ENCODE measurements around the gene SLC10A7. TPM values are rescaled to one million over a fixed set of nuclear protein-coding genes. Genes with fewer than 3 reads are reported as not detected.

The SLC10A7 gene
- total RNA-seq, 5 donors from 2014 or later (not counting 1 experiment from before 2014, with no cell fraction given): 11.9 to 21.8 (median 16.1) TPM

- POLR2A ChIA-PET: no interaction called here
- H3K4me1 ChIP-seq (ENCODE audit: control insufficient read depth in 1 of 2, extremely low read depth in 1 of 2, insufficient read depth in 2 of 2, low read length in 2 of 2): peaks cover 0 to 4% of the 10 kb centered on the region in 2 experiments
- H3K9me3 Mint-ChIP-seq: peaks cover 0 to 4% (median 0%) of the 10 kb centered on the region in 3 donors
- ATAC-seq (replicated peaks in 1 of 4): peak; percentile 75 to 95 (median 90)
- H3K4me3 ChIP-seq (ENCODE audit: control insufficient read depth in 1 of 2, extremely low read depth in 1 of 2, low read length in 1 of 2): no peak overlapping the region
- H3K27me3 ChIP-seq (replicated peaks in 1 of 2; ENCODE audit: control insufficient read depth in 2 of 2, extremely low read depth in 1 of 2, insufficient read depth in 2 of 2, low read length in 1 of 2): no peaks in the 10 kb centered on the region
- no peaks in the 10 kb centered on the region for H3K36me3 ChIP-seq (ENCODE audit: control insufficient read depth in 2 of 2, extremely low read depth in 1 of 2, insufficient read depth in 1 of 2, low read length in 1 of 2)
- DNase-seq: peak in 1 of 35 experiments; percentile 56
- peak overlapping the region; percentile 48 for H3K27ac ChIP-seq (ENCODE audit: low read length)
- no CpG with 5 or more reads among the region's 1 CpG for WGBS (ENCODE audit: insufficient coverage)
- H3K4me1 Mint-ChIP-seq: peaks cover 26 to 32% (median 28%) of the 10 kb centered on the region in 3 donors
- CTCF ChIA-PET: interaction anchor here in 1 of 2 donors (0.9 kb wide), 1 partner anchor 10 kb away, joined by 3 read pairs; no protein-coding TSS in a partner anchor
- H3K9me3 ChIP-seq: no peaks in the 10 kb centered on the region
- peaks cover 18% of the 10 kb centered on the region for H3K36me3 Mint-ChIP-seq
- H3K27me3 Mint-ChIP-seq: no peaks in the 10 kb centered on the region
- peak overlapping the region; percentile 92 to 93 for H3K27ac Mint-ChIP-seq
- H3K4me3 Mint-ChIP-seq: peak overlapping the region; percentile 14 to 43 (median 42)
Observed at GRCh38 chr4:146458594-146458993, 63.1 kb downstream of the SLC10A7 start.

DNA sequence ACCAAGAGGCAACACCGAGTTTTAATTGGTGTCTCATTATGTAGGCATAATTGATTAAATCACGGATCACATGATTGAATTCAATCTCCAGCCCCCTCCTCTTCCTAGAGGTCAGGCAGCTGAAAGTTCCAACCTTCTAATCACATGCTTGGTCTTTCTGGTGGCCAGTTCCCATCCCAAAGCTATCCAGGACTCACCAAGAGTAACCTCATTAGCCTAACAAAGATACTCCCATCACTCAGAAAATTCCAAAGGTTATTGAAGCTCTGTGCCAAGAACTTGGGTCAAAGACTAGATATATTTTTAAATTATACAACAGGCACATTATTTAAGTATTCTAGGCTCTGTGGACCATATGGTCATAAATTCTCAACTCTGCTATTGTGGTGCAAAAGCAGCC lies 65.1 kb downstream of the SLC10A7 start:
- H3K27ac Mint-ChIP-seq: no peak overlapping the region
- H3K9me3 ChIP-seq: no peaks in the 10 kb centered on the region
- no peaks in the 10 kb centered on the region for H3K27me3 ChIP-seq (replicated peaks in 1 of 2; ENCODE audit: control insufficient read depth in 2 of 2, extremely low read depth in 1 of 2, insufficient read depth in 2 of 2, low read length in 1 of 2)
- WGBS (ENCODE audit: insufficient coverage): 100% methylated on average over 1 of the region's 2 CpGs
- peaks cover 0 to 4% (median 3%) of the 10 kb centered on the region in 3 donors for H3K9me3 Mint-ChIP-seq
- ChIA-PET POLR2A (no interaction called here), CTCF (no interaction called here)
- no peaks in the 10 kb centered on the region for H3K36me3 ChIP-seq (ENCODE audit: control insufficient read depth in 2 of 2, extremely low read depth in 1 of 2, insufficient read depth in 1 of 2, low read length in 1 of 2)
- no peak overlapping the region for H3K4me3 Mint-ChIP-seq
- no peaks in the 10 kb centered on the region for H3K27me3 Mint-ChIP-seq
- H3K36me3 Mint-ChIP-seq: peaks cover 18% of the 10 kb centered on the region
- H3K4me3 ChIP-seq (ENCODE audit: control insufficient read depth in 1 of 2, extremely low read depth in 1 of 2, low read length in 1 of 2): no peak overlapping the region
- no peak overlapping the region for H3K27ac ChIP-seq (ENCODE audit: low read length)
- no peak for ATAC-seq (replicated peaks in 1 of 4)
- DNase-seq: no peak
- peaks cover 0 to 4% of the 10 kb centered on the region in 2 experiments for H3K4me1 ChIP-seq (ENCODE audit: control insufficient read depth in 1 of 2, extremely low read depth in 1 of 2, insufficient read depth in 2 of 2, low read length in 2 of 2)
- H3K4me1 Mint-ChIP-seq: peaks cover 32 to 35% (median 35%) of the 10 kb centered on the region in 3 donors

DNA sequence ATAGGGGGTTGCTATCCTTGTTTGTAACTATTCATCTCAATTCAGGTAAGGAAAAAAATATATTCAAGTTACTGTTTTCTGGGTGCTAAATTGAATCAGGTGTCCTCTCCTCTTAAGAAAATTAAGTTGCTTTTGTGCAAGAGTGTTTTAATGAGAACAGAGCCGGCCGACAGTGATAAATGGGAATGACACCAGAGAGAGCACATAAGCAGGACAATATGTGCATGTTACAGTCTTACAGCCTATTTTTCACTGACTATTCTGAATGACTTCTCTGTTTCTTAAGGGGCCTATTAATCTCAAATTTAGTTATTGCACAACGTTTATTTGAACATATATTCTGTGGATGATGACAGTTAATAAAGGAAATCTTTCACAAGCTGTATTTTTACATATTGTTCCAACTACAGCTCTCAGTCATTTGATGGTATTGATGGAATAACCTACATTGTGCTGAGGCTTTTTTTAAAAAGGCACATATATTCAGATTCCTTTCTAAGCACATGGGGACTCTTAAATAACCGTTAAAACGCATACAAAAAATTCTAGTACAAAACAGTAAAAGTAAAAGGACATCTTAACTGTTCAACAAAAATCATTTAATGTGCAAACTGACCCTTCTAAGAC lies 68.4 kb downstream of the SLC10A7 start:
- DNase-seq (no peak), ATAC-seq (replicated peaks in 1 of 4) (no peak)
- H3K27me3 Mint-ChIP-seq: no peaks in the 10 kb centered on the region
- peaks cover 0 to 9% (median 2%) of the 10 kb centered on the region in 3 donors for H3K9me3 Mint-ChIP-seq
- Histone ChIP-seq H3K27ac (ENCODE audit: low read length) (no peak overlapping the region), H3K9me3 (no peaks in the 10 kb centered on the region), H3K36me3 (ENCODE audit: control insufficient read depth in 2 of 2, extremely low read depth in 1 of 2, insufficient read depth in 1 of 2, low read length in 1 of 2) (no peaks in the 10 kb centered on the region), H3K4me3 (ENCODE audit: control insufficient read depth in 1 of 2, extremely low read depth in 1 of 2, low read length in 1 of 2) (no peak overlapping the region), H3K27me3 (replicated peaks in 1 of 2; ENCODE audit: control insufficient read depth in 2 of 2, extremely low read depth in 1 of 2, insufficient read depth in 2 of 2, low read length in 1 of 2) (no peaks in the 10 kb centered on the region), H3K4me1 (ENCODE audit: control insufficient read depth in 1 of 2, extremely low read depth in 1 of 2, insufficient read depth in 2 of 2, low read length in 2 of 2) (peaks cover 0 to 6% of the 10 kb centered on the region in 2 experiments)
- no peak overlapping the region for H3K4me3 Mint-ChIP-seq
- ChIA-PET CTCF (interaction anchor here in 1 of 2 donors (0.6 kb wide), 1 partner anchor 42 kb away, joined by 3 read pairs; no protein-coding TSS in a partner anchor), POLR2A (interaction anchor here (0.6 to 0.7 kb wide), 2 partner anchors 34 to 47 kb away, joined by 3 read pairs; no protein-coding TSS in a partner anchor)
- peaks cover 43 to 50% (median 45%) of the 10 kb centered on the region in 3 donors for H3K4me1 Mint-ChIP-seq
- no peak overlapping the region for H3K27ac Mint-ChIP-seq
- no CpG with 5 or more reads among the region's 5 CpGs for WGBS (ENCODE audit: insufficient coverage)
- peaks cover 19% of the 10 kb centered on the region for H3K36me3 Mint-ChIP-seq

DNA sequence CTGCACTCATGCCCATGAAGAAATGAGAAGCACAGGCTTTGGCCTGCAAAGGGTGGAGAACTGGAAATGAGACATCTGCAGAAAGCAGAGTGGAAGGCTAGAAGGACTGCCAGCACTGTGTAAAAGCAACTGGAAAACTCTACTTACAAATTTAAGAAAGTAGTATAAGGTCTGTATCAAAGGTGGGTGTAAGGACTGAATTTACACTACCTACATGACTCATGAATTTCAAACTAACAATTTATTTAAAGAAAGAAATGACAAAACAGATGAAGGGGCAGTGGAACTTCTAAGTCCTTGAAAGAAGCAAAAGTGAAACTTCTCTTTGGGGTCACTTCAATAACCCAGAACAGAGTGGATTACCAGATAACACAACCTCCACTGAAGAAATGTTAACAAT lies 71.2 kb downstream of the SLC10A7 start:
- DNase-seq (no peak), ATAC-seq (replicated peaks in 1 of 4) (no peak)
- H3K4me3 ChIP-seq (ENCODE audit: control insufficient read depth in 1 of 2, extremely low read depth in 1 of 2, low read length in 1 of 2): no peak overlapping the region
- H3K9me3 ChIP-seq: no peaks in the 10 kb centered on the region
- POLR2A ChIA-PET: no interaction called here
- Mint-ChIP-seq H3K27ac (peak overlapping the region; percentile 20 to 34), H3K9me3 (peaks cover 0 to 9% (median 0%) of the 10 kb centered on the region in 3 donors), H3K4me3 (peak overlapping the region in 1 of 3 donors; percentile 8), H3K4me1 (peaks cover 30 to 48% (median 32%) of the 10 kb centered on the region in 3 donors), H3K36me3 (peaks cover 26% of the 10 kb centered on the region), H3K27me3 (no peaks in the 10 kb centered on the region)
- H3K4me1 ChIP-seq (ENCODE audit: control insufficient read depth in 1 of 2, extremely low read depth in 1 of 2, insufficient read depth in 2 of 2, low read length in 2 of 2): peaks cover 0 to 4% of the 10 kb centered on the region in 2 experiments
- no peak overlapping the region for H3K27ac ChIP-seq (ENCODE audit: low read length)
- H3K36me3 ChIP-seq (ENCODE audit: control insufficient read depth in 2 of 2, extremely low read depth in 1 of 2, insufficient read depth in 1 of 2, low read length in 1 of 2): no peaks in the 10 kb centered on the region
- H3K27me3 ChIP-seq (replicated peaks in 1 of 2; ENCODE audit: control insufficient read depth in 2 of 2, extremely low read depth in 1 of 2, insufficient read depth in 2 of 2, low read length in 1 of 2): no peaks in the 10 kb centered on the region
- CTCF ChIA-PET: no interaction called here

- no peak overlapping the region for H3K4me3 Mint-ChIP-seq
- Histone ChIP-seq H3K4me1 (ENCODE audit: control insufficient read depth in 1 of 2, extremely low read depth in 1 of 2, insufficient read depth in 2 of 2, low read length in 2 of 2) (peaks cover 0 to 4% of the 10 kb centered on the region in 2 experiments), H3K4me3 (ENCODE audit: control insufficient read depth in 1 of 2, extremely low read depth in 1 of 2, low read length in 1 of 2) (no peak overlapping the region), H3K27me3 (replicated peaks in 1 of 2; ENCODE audit: control insufficient read depth in 2 of 2, extremely low read depth in 1 of 2, insufficient read depth in 2 of 2, low read length in 1 of 2) (no peaks in the 10 kb centered on the region), H3K27ac (ENCODE audit: low read length) (no peak overlapping the region), H3K9me3 (no peaks in the 10 kb centered on the region), H3K36me3 (ENCODE audit: control insufficient read depth in 2 of 2, extremely low read depth in 1 of 2, insufficient read depth in 1 of 2, low read length in 1 of 2) (no peaks in the 10 kb centered on the region)
- WGBS (ENCODE audit: insufficient coverage): no CpG with 5 or more reads among the region's 4 CpGs
- peaks cover 0 to 5% (median 0%) of the 10 kb centered on the region in 3 donors for H3K9me3 Mint-ChIP-seq
- peaks cover 24 to 35% (median 25%) of the 10 kb centered on the region in 3 donors for H3K4me1 Mint-ChIP-seq
- ChIA-PET POLR2A (no interaction called here), CTCF (interaction anchor here in 1 of 2 donors (0.6 kb wide), 1 partner anchor 1214 kb away, joined by 3 read pairs; no protein-coding TSS in a partner anchor)
- H3K36me3 Mint-ChIP-seq: peaks cover 28% of the 10 kb centered on the region
- DNase-seq (no peak), ATAC-seq (replicated peaks in 1 of 4) (no peak)
- no peak overlapping the region for H3K27ac Mint-ChIP-seq
- H3K27me3 Mint-ChIP-seq: no peaks in the 10 kb centered on the region
Observed at GRCh38 chr4:146446555-146446954, 75.2 kb downstream of the SLC10A7 start.

GRCh38 chr4:146445198-146446150 lies 76.3 kb downstream of the SLC10A7 start:
- H3K36me3 Mint-ChIP-seq: peaks cover 28% of the 10 kb centered on the region
- Histone ChIP-seq H3K4me1 (ENCODE audit: control insufficient read depth in 1 of 2, extremely low read depth in 1 of 2, insufficient read depth in 2 of 2, low read length in 2 of 2) (peaks cover 0 to 2% of the 10 kb centered on the region in 2 experiments), H3K36me3 (ENCODE audit: control insufficient read depth in 2 of 2, extremely low read depth in 1 of 2, insufficient read depth in 1 of 2, low read length in 1 of 2) (no peaks in the 10 kb centered on the region), H3K27ac (ENCODE audit: low read length) (no peak overlapping the region), H3K27me3 (replicated peaks in 1 of 2; ENCODE audit: control insufficient read depth in 2 of 2, extremely low read depth in 1 of 2, insufficient read depth in 2 of 2, low read length in 1 of 2) (no peaks in the 10 kb centered on the region), H3K4me3 (ENCODE audit: control insufficient read depth in 1 of 2, extremely low read depth in 1 of 2, low read length in 1 of 2) (no peak overlapping the region), H3K9me3 (no peaks in the 10 kb centered on the region)
- no peak overlapping the region for H3K4me3 Mint-ChIP-seq
- CTCF ChIA-PET: no interaction called here
- 97% methylated on average over 21 of the region's 37 CpGs for WGBS (ENCODE audit: insufficient coverage)
- H3K9me3 Mint-ChIP-seq: no peaks in the 10 kb centered on the region
- H3K27me3 Mint-ChIP-seq: no peaks in the 10 kb centered on the region
- ATAC-seq (replicated peaks in 1 of 4) (no peak), DNase-seq (no peak)
- no peak overlapping the region for H3K27ac Mint-ChIP-seq
- peaks cover 13 to 24% (median 15%) of the 10 kb centered on the region in 3 donors for H3K4me1 Mint-ChIP-seq
- POLR2A ChIA-PET: no interaction called here

All from T-cell (primary cell).